Panc1 (cell line): Measurements from ENCODE around the gene LMAN2L. TPM values are rescaled to one million over a fixed set of nuclear protein-coding genes. Genes with fewer than 3 reads are reported as not detected.

Source experiments
- ATAC-seq: fragments of 200-7000 bp; cut with Tn5 transposase; 2 replicates; pipeline ENCODE4 v1.9.1; 2020; ENCODE audit warnings: mild to moderate bottlenecking, moderate library complexity
- BruUV-seq: library from RNA; stranded (reverse); fragments of 400-500 nt; replicated peaks from 2 replicates; lab custom pipeline; 2021; lab: Mats Ljungman, UMichigan
- CTCF ChIA-PET: fragments of 300-600 bp; sonication (Branson Sonifier 250); formaldehyde crosslinking; loops from one replicate; lab custom pipeline; 2022; ENCODE audit warnings: antibody characterized with exemption; lab: Charles Lee
- POLR2A ChIA-PET: fragments of 300-600 bp; sonication (Branson Sonifier 250); formaldehyde crosslinking; loops from one replicate; lab custom pipeline; 2022; ENCODE audit warnings: antibody characterized with exemption; lab: Charles Lee
- DNase-seq: peaks from one replicate; pipeline ENCODE4 v3.0.0-alpha.2; 2010; ENCODE audit warnings: low read depth, low spot score
- H3K27ac ChIP-seq: 2 replicates; pipeline ENCODE4 v1.5.1; 2011; ENCODE audit warnings: mild to moderate bottlenecking, low read length, inconsistent platforms
- H3K27me3 ChIP-seq: fragments of 200-500 bp; sonication (Bioruptor generic); 2 replicates; pipeline ENCODE4 v1.6.0; 2014; ENCODE audit warnings: low read length, inconsistent platforms; ENCODE audit not compliant: control insufficient read depth, insufficient read depth
- H3K36me3 ChIP-seq: fragments of 200-500 bp; sonication (Bioruptor generic); 2 replicates; pipeline ENCODE4 v1.5.1; 2014; ENCODE audit warnings: inconsistent platforms, mild to moderate bottlenecking, low read length, moderate library complexity; ENCODE audit not compliant: control insufficient read depth, insufficient read depth
- H3K4me1 ChIP-seq: 2 replicates; pipeline ENCODE4 v1.5.1; 2011; ENCODE audit warnings: inconsistent platforms, mild to moderate bottlenecking, low read length, moderate library complexity; ENCODE audit not compliant: control insufficient read depth, insufficient read depth
- H3K4me3 ChIP-seq, 2 experiments: 2 replicates each; pipeline ENCODE4 v1.5.1; 2011 to 2012; ENCODE audit warnings: low read depth in 2 of 2, low read length in 2 of 2, mild to moderate bottlenecking in 2 of 2, inconsistent platforms in 1 of 2, moderate library complexity in 1 of 2
- H3K9me3 ChIP-seq: fragments of 200-500 bp; sonication (Bioruptor generic); 2 replicates; pipeline ENCODE4 v1.5.1; 2014; ENCODE audit warnings: low read depth, mild to moderate bottlenecking, inconsistent platforms, low read length, moderate library complexity; ENCODE audit not compliant: control insufficient read depth, insufficient read depth
- POLR2AphosphoS5 ChIP-seq: IDR thresholded peaks from 2 replicates; pipeline ENCODE4 v1.6.1; 2012; ENCODE audit warnings: mild to moderate bottlenecking, low read depth, low read length, moderate library complexity
- SIN3A ChIP-seq: IDR thresholded peaks from 2 replicates; pipeline ENCODE4 v1.6.1; 2012; ENCODE audit warnings: low read depth, mild to moderate bottlenecking, low read length, moderate library complexity, borderline replicate concordance; ENCODE audit not compliant: insufficient read depth
- TCF7L2 ChIP-seq: IDR thresholded peaks from 2 replicates; pipeline ENCODE4 v1.6.1; 2011; ENCODE audit warnings: mild to moderate bottlenecking, low read depth, low read length, inconsistent platforms
- in situ Hi-C: cut with HindIII; loops from 2 replicates; pipeline ENCODE4 v1.10.0; 2016; ENCODE audit warnings: low sequenced_read_pairs, low pct_unique_long_range_greater_than_20kb
- intact Hi-C: fragments of 100-400 bp; cut with micrococcal nuclease; formaldehyde crosslinking; loops from one replicate; pipeline ENCODE4 v1.10.0; 2022; ENCODE audit not compliant: unreplicated experiment
- total RNA-seq: library from RNA; stranded (reverse); gene quantifications from one replicate; pipeline ENCODE4 v1.2.1, GENCODE V29; 2021; ENCODE audit not compliant: unreplicated experiment
- TF ChIP-seq, protein P1 (sequence below), 2 experiments: IDR thresholded peaks; 2 replicates each; pipeline ENCODE4 v1.6.1; 2011 to 2012; ENCODE audit warnings: low read depth in 2 of 2, control low read depth in 1 of 2, low read length in 1 of 2, mild to moderate bottlenecking in 1 of 2, moderate library complexity in 1 of 2; ENCODE audit not compliant: insufficient read depth in 1 of 2
- TF ChIP-seq, protein P2 (sequence below): fragments of 450-650 bp; IDR thresholded peaks from 2 replicates; pipeline ENCODE4 v1.5.1; 2017; ENCODE audit warnings: mild to moderate bottlenecking

LMAN2L gene
- total RNA-seq, 1 experiment from 2014 or later, result 31.5 TPM

DNA sequence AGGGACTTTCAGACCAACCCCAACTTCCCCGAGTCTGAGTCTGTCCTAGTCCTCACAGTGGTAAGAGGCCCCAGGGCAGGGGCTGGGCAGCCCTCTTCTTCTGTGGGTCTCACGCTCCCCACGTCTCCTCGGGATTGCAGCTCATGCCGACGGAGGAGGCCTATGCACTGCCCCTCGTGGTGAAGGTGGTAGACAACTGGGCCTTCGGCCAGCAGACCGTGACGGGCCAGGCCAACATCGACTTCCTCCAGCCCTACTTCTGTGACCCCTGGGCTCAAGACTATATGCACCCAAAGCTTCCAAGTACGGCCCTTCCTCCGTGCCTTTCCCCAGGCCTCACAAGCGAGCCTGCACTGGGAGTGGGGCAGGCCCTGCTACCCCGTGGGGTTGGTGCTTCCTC, 44.3 kb downstream of the LMAN2L start:
- CTCF ChIA-PET, result no interaction called here
- no peaks in the 10 kb centered on the region for H3K36me3 ChIP-seq
- no peak overlapping the region for H3K4me3 ChIP-seq
- DNase-seq (no peak), ATAC-seq (no peak)
- TF ChIP-seq TCF7L2 (no peak), SIN3A (no peak), POLR2AphosphoS5 (no peak)
- TF ChIP-seq, protein P1, sequence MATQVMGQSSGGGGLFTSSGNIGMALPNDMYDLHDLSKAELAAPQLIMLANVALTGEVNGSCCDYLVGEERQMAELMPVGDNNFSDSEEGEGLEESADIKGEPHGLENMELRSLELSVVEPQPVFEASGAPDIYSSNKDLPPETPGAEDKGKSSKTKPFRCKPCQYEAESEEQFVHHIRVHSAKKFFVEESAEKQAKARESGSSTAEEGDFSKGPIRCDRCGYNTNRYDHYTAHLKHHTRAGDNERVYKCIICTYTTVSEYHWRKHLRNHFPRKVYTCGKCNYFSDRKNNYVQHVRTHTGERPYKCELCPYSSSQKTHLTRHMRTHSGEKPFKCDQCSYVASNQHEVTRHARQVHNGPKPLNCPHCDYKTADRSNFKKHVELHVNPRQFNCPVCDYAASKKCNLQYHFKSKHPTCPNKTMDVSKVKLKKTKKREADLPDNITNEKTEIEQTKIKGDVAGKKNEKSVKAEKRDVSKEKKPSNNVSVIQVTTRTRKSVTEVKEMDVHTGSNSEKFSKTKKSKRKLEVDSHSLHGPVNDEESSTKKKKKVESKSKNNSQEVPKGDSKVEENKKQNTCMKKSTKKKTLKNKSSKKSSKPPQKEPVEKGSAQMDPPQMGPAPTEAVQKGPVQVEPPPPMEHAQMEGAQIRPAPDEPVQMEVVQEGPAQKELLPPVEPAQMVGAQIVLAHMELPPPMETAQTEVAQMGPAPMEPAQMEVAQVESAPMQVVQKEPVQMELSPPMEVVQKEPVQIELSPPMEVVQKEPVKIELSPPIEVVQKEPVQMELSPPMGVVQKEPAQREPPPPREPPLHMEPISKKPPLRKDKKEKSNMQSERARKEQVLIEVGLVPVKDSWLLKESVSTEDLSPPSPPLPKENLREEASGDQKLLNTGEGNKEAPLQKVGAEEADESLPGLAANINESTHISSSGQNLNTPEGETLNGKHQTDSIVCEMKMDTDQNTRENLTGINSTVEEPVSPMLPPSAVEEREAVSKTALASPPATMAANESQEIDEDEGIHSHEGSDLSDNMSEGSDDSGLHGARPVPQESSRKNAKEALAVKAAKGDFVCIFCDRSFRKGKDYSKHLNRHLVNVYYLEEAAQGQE (IDR thresholded peaks at IDR 0.05; ENCODE audit: insufficient read depth in 1 of 2, low read depth in 2 of 2, low read length in 1 of 2), result no peak
- TF ChIP-seq, protein P2, sequence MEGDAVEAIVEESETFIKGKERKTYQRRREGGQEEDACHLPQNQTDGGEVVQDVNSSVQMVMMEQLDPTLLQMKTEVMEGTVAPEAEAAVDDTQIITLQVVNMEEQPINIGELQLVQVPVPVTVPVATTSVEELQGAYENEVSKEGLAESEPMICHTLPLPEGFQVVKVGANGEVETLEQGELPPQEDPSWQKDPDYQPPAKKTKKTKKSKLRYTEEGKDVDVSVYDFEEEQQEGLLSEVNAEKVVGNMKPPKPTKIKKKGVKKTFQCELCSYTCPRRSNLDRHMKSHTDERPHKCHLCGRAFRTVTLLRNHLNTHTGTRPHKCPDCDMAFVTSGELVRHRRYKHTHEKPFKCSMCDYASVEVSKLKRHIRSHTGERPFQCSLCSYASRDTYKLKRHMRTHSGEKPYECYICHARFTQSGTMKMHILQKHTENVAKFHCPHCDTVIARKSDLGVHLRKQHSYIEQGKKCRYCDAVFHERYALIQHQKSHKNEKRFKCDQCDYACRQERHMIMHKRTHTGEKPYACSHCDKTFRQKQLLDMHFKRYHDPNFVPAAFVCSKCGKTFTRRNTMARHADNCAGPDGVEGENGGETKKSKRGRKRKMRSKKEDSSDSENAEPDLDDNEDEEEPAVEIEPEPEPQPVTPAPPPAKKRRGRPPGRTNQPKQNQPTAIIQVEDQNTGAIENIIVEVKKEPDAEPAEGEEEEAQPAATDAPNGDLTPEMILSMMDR, result no peak
- POLR2A ChIA-PET, result no interaction called here
- H3K9me3 ChIP-seq, result no peaks in the 10 kb centered on the region
- H3K27me3 ChIP-seq, result no peaks in the 10 kb centered on the region
- no TSS peak for BruUV-seq
- H3K27ac ChIP-seq, result no peak overlapping the region
- intact Hi-C loops (no loop called here), in situ Hi-C loops (no loop called here)
- no peaks in the 10 kb centered on the region for H3K4me1 ChIP-seq

DNA sequence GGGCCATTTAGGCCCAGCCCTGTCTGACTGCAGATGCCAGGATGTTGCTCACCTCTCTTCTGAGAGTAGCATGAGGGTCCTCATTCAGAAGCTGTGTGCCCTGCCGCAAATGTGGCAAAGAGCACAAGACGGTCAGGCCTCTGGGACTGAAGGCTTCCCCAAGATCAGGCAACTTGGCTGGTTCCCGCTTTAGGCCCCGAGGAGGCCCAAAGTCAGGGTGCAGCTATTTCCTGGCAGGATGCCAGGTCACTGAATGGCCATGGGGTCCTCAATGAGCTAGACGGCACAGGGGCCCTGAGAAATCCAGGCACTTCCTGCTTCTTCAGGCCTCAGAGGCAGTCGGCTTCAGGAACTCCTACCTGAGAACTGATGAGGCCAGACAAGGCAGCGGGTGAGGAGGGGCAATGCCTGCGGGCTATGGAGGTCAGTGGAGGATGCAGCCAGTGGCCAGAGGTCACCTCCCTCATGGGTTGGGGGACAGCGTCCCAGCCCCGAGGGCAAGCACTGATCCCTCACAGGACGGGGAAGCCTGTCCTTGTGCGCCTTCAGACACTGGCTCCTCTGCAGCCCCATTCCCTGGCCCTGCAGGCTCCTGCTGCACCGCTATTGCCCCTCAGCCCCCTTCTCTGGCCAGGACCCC, 44.9 kb downstream of the LMAN2L start:
- intact Hi-C loops, result no loop called here
- no peak for DNase-seq
- H3K27ac ChIP-seq, result no peak overlapping the region
- no peak overlapping the region for H3K4me3 ChIP-seq
- TF ChIP-seq, protein P2, result no peak
- no peak for TF ChIP-seq POLR2AphosphoS5
- no peak for TF ChIP-seq SIN3A
- TF ChIP-seq, protein P1 (IDR thresholded peaks at IDR 0.05; ENCODE audit: insufficient read depth in 1 of 2, low read depth in 2 of 2, low read length in 1 of 2), result no peak
- no peak for TF ChIP-seq TCF7L2
- no TSS peak for BruUV-seq
- no peaks in the 10 kb centered on the region for H3K9me3 ChIP-seq
- H3K36me3 ChIP-seq, result no peaks in the 10 kb centered on the region
- H3K27me3 ChIP-seq, result no peaks in the 10 kb centered on the region
- CTCF ChIA-PET, result no interaction called here
- POLR2A ChIA-PET, result no interaction called here
- no peak for ATAC-seq
- in situ Hi-C loops, result no loop called here
- H3K4me1 ChIP-seq, result no peaks in the 10 kb centered on the region
